ENCODE data around the gene SOS1. TPM values are rescaled to one million over a fixed set of nuclear protein-coding genes. Genes with fewer than 3 reads are reported as not detected.

SOS1 gene
- total and polyA plus RNA-seq, 2 of the 13 experiments (the other 11 are each of a cell fraction or from before 2014, with no cell fraction given): 20.8 to 60.4 TPM

GRCh38 chr2:39119732-39120520 is 925 bp downstream of the SOS1 start:
- Histone ChIP-seq H2AFZ (ENCODE audit: low read length) (no peak overlapping the region), H3K79me2 (ENCODE audit: insufficient read depth, low read length) (peaks cover 57% of the 10 kb centered on the region), H3K36me3 (replicated peaks in 1 of 2; ENCODE audit: control insufficient read depth in 1 of 2, insufficient read depth in 2 of 2, low read length in 2 of 2) (peaks cover 3 to 21% of the 10 kb centered on the region in 2 experiments), H3K27me3 (ENCODE audit: control insufficient read depth in 1 of 2, insufficient read depth in 2 of 2, low read length in 2 of 2) (no peaks in the 10 kb centered on the region; a peak in 1 of 5 replicates), H3K4me2 (ENCODE audit: low read depth, low read length) (peak overlapping the region; percentile 92), H3K27ac (ENCODE audit: extremely low read length, insufficient read depth, low read length) (peak overlapping the region; percentile 67), H4K20me1 (ENCODE audit: insufficient read depth, low read length) (peaks cover 44% of the 10 kb centered on the region), H3K9me3 (ENCODE audit: low read length) (no peaks in the 10 kb centered on the region), H3K4me3 (replicated peaks in 1 of 3; ENCODE audit: insufficient read depth in 1 of 3, low read depth in 2 of 3, low read length in 3 of 3) (peak overlapping the region; percentile 69 to 87 (median 80)), H3K9ac (ENCODE audit: insufficient read depth, low read depth, low read length) (peak overlapping the region; percentile 82), H3K4me1 (ENCODE audit: insufficient read depth, low read length) (peaks cover 63% of the 10 kb centered on the region)
- DNase-seq (ENCODE audit: low spot score): peak; percentile 43
- WGBS (ENCODE audit: low lambda C conversion rate): 1% methylated on average over 33 of the region's 63 CpGs
- BruUV-seq (replicated peaks): no TSS peak
- ChIA-PET CTCF (ENCODE audit: low intra/inter-chr PET ratio, low total read pairs) (interaction anchor here (7.2 kb wide), 1 partner anchor 109 kb away, joined by 53 read pairs; no protein-coding TSS in a partner anchor), POLR2A (interaction anchor here (0.8 to 4.1 kb wide), 21 partner anchors 10 to 396 kb away, joined by 3 to 71 read pairs (median 5); partner anchors contain the start of genes DHX57 and MORN2)
- in situ Hi-C loops (cut with HindIII; ENCODE audit: extremely low pct_ligation_motif_present, low pct_unique_long_range_greater_than_20kb): loop anchor here (5.0 to 10.0 kb wide), 2 partner anchors 55 to 107 kb away; no protein-coding TSS in a partner anchor
- no peak for FAIRE-seq
- intact Hi-C loops (cut with micrococcal nuclease; ENCODE audit: unreplicated experiment): loop anchor here (2.0 to 10.0 kb wide), 2 partner anchors 51 to 365 kb away; partner anchors contain the start of gene SRSF7
- ATAC-seq: peak; percentile 51
- peak; percentile 35; the same call in 1 of the 2 replicates for TF ChIP-seq KMT2B (CRISPR knock-in tag; IDR thresholded peaks at IDR 0.05)
- TF ChIP-seq ZNF704 (CRISPR knock-in tag; IDR thresholded peaks at IDR 0.05; ENCODE audit: borderline replicate concordance): 0 out of 2 replicates have a peak, but pooled peaks have one; percentile 77
- no peak for TF ChIP-seq LBX2 (CRISPR knock-in tag; IDR thresholded peaks at IDR 0.05; ENCODE audit: borderline replicate concordance)
- peak; percentile 62 for TF ChIP-seq KDM2A (CRISPR knock-in tag; IDR thresholded peaks at IDR 0.05; ENCODE audit: borderline replicate concordance, low read depth)
- peak; percentile 68; the same call in 1 of the 2 replicates for TF ChIP-seq IRF9 (CRISPR knock-in tag; IDR thresholded peaks at IDR 0.05; ENCODE audit: borderline replicate concordance)
- peak; percentile 62; the same call in 1 of the 2 replicates for TF ChIP-seq HBP1 (CRISPR knock-in tag; IDR thresholded peaks at IDR 0.05; ENCODE audit: low read depth)
- TF ChIP-seq ZNF34 (CRISPR knock-in tag; IDR thresholded peaks at IDR 0.05; ENCODE audit: borderline replicate concordance): no peak
- TF ChIP-seq GABPB1 (CRISPR knock-in tag; IDR thresholded peaks at IDR 0.05): peak; percentile 41; the same call in 1 of the 2 replicates
- TF ChIP-seq GABPA (IDR thresholded peaks at IDR 0.05; ENCODE audit: low read depth, low read length): no peak
- TF ChIP-seq GABPA (CRISPR knock-in tag; IDR thresholded peaks at IDR 0.05; ENCODE audit: low read depth): no peak
- TF ChIP-seq ZNF276 (CRISPR knock-in tag; IDR thresholded peaks at IDR 0.05; ENCODE audit: low read depth): no peak
- no peak for TF ChIP-seq FIP1L1 (IDR thresholded peaks at IDR 0.05; ENCODE audit: borderline replicate concordance, insufficient read depth, low read depth, low read length)

Data from HepG2 (cell line).